GM23248 (cell line): ENCODE measurements around the gene C1QTNF2. TPM values are rescaled to one million over a fixed set of nuclear protein-coding genes. Genes with fewer than 3 reads are reported as not detected.

ENCODE experiments used
- DNase-seq: peaks from one replicate; pipeline ENCODE4 v3.0.0-alpha.2; 2015
- H2AFZ ChIP-seq: fragments of 200-600 bp; sonication (generic); 2 replicates; pipeline ENCODE4 v1.6.1; 2016; ENCODE audit warnings: antibody characterized with exemption
- H3F3A ChIP-seq: fragments of 200-600 bp; sonication (generic); 2 replicates; pipeline ENCODE4 v1.6.1; 2016; ENCODE audit warnings: mild to moderate bottlenecking, antibody characterized with exemption, mixed run types; ENCODE audit not compliant: insufficient read depth
- H3K27ac ChIP-seq: fragments of 200-600 bp; sonication (generic); 2 replicates; pipeline ENCODE4 v1.5.1; 2016; ENCODE audit warnings: mild to moderate bottlenecking
- H3K27me3 ChIP-seq: fragments of 200-600 bp; sonication (generic); replicated peaks from 2 replicates; pipeline ENCODE4 v1.6.1; 2016; ENCODE audit warnings: mild to moderate bottlenecking; ENCODE audit not compliant: insufficient read depth
- H3K36me3 ChIP-seq: fragments of 200-600 bp; sonication (generic); 2 replicates; pipeline ENCODE4 v1.6.1; 2016; ENCODE audit warnings: low read depth, mild to moderate bottlenecking
- H3K4me1 ChIP-seq: fragments of 200-600 bp; sonication (generic); 2 replicates; pipeline ENCODE4 v1.6.1; 2016; ENCODE audit warnings: mild to moderate bottlenecking; ENCODE audit not compliant: insufficient read depth
- H3K4me2 ChIP-seq: fragments of 200-600 bp; sonication (generic); one replicate; pipeline ENCODE4 v1.6.1; 2016; ENCODE audit warnings: mild to moderate bottlenecking; ENCODE audit not compliant: unreplicated experiment
- H3K4me3 ChIP-seq: fragments of 200-600 bp; sonication (generic); 2 replicates; pipeline ENCODE4 v1.5.1; 2016; ENCODE audit warnings: mild to moderate bottlenecking
- H3K79me2 ChIP-seq: fragments of 200-600 bp; sonication (generic); 2 replicates; pipeline ENCODE4 v1.6.1; 2016; ENCODE audit warnings: mild to moderate bottlenecking; ENCODE audit not compliant: insufficient read depth
- H3K9ac ChIP-seq: fragments of 200-600 bp; sonication (generic); 2 replicates; pipeline ENCODE4 v1.6.1; 2016; ENCODE audit warnings: mild to moderate bottlenecking
- H3K9me2 ChIP-seq: fragments of 200-600 bp; sonication (generic); 2 replicates; pipeline ENCODE4 v1.6.1; 2016; ENCODE audit warnings: mixed run types, mild to moderate bottlenecking, moderate library complexity; ENCODE audit not compliant: insufficient read depth
- H3K9me3 ChIP-seq: fragments of 200-600 bp; sonication (generic); one replicate; pipeline ENCODE4 v1.6.1; 2017; ENCODE audit warnings: low read depth
- H4K20me1 ChIP-seq: fragments of 200-600 bp; sonication (generic); 2 replicates; pipeline ENCODE4 v1.6.0; 2016; ENCODE audit not compliant: insufficient read depth
- EZH2 ChIP-seq: fragments of 200-600 bp; sonication (generic); IDR thresholded peaks from 2 replicates; pipeline ENCODE4 v1.6.1; 2018; ENCODE audit warnings: antibody characterized with exemption, mild to moderate bottlenecking; ENCODE audit not compliant: insufficient read depth, poor library complexity, severe bottlenecking
- EZH2phosphoT487 ChIP-seq: fragments of 200-600 bp; sonication (generic); IDR thresholded peaks from 2 replicates; pipeline ENCODE4 v1.6.1; 2018; ENCODE audit warnings: antibody characterized with exemption, moderate library complexity, mild to moderate bottlenecking, low read depth; ENCODE audit not compliant: insufficient read depth
- WGBS, 2 experiments: methylation state at CpG; one replicate each; pipeline ENCODE4 v1.1.6; 2015 to 2017; ENCODE audit warnings: low lambda C conversion rate in 2 of 2, low coverage in 1 of 2; ENCODE audit errors: missing lambda C conversion rate in 2 of 2; 5-methylcytosine and 5-hydroxymethylcytosine counted together
- in situ Hi-C: fragments of 300-500 bp; cut with MboI; formaldehyde crosslinking; loops from 2 replicates; pipeline ENCODE4 v1.15.0; 2020
- polyA plus RNA-seq: library from polyadenylated mRNA; unstranded; fragments of >200 nt; fragmentation: Nextera tagmentation; extraction: Ambion mirVana; gene quantifications from 2 replicates; pipeline ENCODE4 v1.2.1, GENCODE V29; 2016
- total RNA-seq: library from RNA; depleted of rRNA; stranded (reverse); fragments of >200 nt; shearing (Covaris generic); gene quantifications from 2 replicates; pipeline ENCODE4 v1.2.3, GENCODE V29; 2014

C1QTNF2 gene
- total and polyA plus RNA-seq, 2 experiments from 2014 or later, result 0.22 to 0.31 TPM

DNA sequence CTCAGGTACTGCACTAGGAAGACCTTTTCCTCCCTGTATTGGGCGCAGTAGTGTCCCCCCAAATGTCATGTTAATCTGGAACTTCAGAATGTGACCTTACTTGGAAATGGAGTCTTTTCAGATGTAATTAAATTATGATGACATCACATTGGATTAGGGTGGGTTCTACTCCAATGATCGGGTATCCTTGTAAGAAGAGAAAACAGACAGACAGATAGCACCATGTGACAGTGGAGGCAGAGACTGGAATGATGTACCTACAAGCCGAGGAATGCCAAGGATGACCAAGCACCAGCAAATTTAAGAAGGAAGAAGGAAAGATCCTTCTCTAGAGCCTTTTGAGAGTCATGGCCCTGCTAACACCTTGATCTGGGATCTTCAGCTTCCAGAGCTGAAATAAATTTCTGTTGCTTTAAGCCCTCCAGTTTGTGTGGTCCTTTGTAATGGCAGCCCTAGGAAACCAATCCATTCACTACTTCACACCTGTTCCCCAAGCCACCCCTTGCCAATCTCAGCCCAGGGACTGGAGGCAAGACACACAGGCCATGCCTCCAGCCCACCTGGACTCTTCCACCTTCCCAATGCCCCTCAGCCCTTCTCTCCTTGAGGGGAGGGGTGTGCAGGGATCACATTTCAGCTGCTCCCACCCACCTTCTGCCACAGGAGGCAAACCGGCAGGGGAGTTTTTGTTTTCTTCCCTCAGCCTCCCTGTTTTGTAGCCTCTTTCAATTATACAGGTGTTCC is 59.7 kb downstream of the C1QTNF2 start:
- Histone ChIP-seq H3K4me3 (no peak overlapping the region), H3K36me3 (no peaks in the 10 kb centered on the region), H3K4me2 (no peak overlapping the region), H3F3A (no peaks in the 10 kb centered on the region), H3K79me2 (no peaks in the 10 kb centered on the region), H3K27ac (no peak overlapping the region), H3K27me3 (peaks cover 57% of the 10 kb centered on the region), H3K4me1 (no peaks in the 10 kb centered on the region), H3K9ac (no peak overlapping the region), H4K20me1 (no peaks in the 10 kb centered on the region), H3K9me2 (no peaks in the 10 kb centered on the region), H2AFZ (no peak overlapping the region), H3K9me3 (no peaks in the 10 kb centered on the region)
- in situ Hi-C loops, result no loop called here
- TF ChIP-seq EZH2 (no peak), EZH2phosphoT487 (no peak)
- no peak for DNase-seq
- WGBS, 2 experiments, result 89 to 96% methylated on average over 4 of the region's 4 CpGs

DNA sequence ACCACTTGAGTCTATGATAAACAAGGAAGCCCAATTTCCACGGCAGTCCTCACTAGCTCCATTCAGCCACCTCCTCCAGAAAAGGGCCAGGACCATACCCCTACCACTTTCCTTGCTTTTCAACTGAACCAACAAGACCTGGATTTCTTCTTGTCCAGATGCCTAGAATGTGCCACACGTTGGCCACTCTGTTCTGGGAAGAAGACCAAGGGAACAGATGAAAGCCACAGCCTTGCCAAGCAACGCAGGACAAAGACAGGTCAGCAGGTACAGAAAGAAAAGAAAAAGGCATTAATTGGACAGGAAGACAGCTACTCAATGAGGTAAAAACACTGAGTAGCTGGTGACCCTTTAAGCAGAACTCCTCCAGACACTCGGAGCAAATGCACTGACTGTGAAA is 60.3 kb downstream of the C1QTNF2 start:
- Histone ChIP-seq H3F3A (no peaks in the 10 kb centered on the region), H3K4me1 (no peaks in the 10 kb centered on the region), H3K36me3 (no peaks in the 10 kb centered on the region), H3K4me3 (no peak overlapping the region), H4K20me1 (no peaks in the 10 kb centered on the region), H3K79me2 (no peaks in the 10 kb centered on the region), H3K27ac (no peak overlapping the region), H3K9me3 (no peaks in the 10 kb centered on the region), H3K9ac (no peak overlapping the region), H2AFZ (no peak overlapping the region), H3K9me2 (no peaks in the 10 kb centered on the region), H3K4me2 (no peak overlapping the region), H3K27me3 (peaks cover 57% of the 10 kb centered on the region)
- TF ChIP-seq EZH2phosphoT487 (no peak), EZH2 (no peak)
- no peak for DNase-seq
- in situ Hi-C loops, result no loop called here
- 77 to 82% methylated on average over 4 of the region's 4 CpGs for WGBS, 2 experiments

GRCh38 chr5:160306696-160307095 is 63.7 kb downstream of the C1QTNF2 start:
- no peak for DNase-seq
- H2AFZ ChIP-seq, result no peak overlapping the region
- H3K79me2 ChIP-seq, result no peaks in the 10 kb centered on the region
- WGBS, 2 experiments, result 80 to 82% methylated on average over 4 of the region's 4 CpGs
- TF ChIP-seq EZH2phosphoT487 (no peak), EZH2 (no peak)
- no peaks in the 10 kb centered on the region for H3K4me1 ChIP-seq
- in situ Hi-C loops, result no loop called here
- no peak overlapping the region for H3K4me2 ChIP-seq
- H4K20me1 ChIP-seq, result no peaks in the 10 kb centered on the region
- no peaks in the 10 kb centered on the region for H3F3A ChIP-seq
- H3K36me3 ChIP-seq, result no peaks in the 10 kb centered on the region
- no peak overlapping the region for H3K4me3 ChIP-seq
- H3K27me3 ChIP-seq, result peaks cover 28% of the 10 kb centered on the region
- no peaks in the 10 kb centered on the region for H3K9me3 ChIP-seq
- H3K9ac ChIP-seq, result no peak overlapping the region
- no peak overlapping the region for H3K27ac ChIP-seq
- no peaks in the 10 kb centered on the region for H3K9me2 ChIP-seq

DNA sequence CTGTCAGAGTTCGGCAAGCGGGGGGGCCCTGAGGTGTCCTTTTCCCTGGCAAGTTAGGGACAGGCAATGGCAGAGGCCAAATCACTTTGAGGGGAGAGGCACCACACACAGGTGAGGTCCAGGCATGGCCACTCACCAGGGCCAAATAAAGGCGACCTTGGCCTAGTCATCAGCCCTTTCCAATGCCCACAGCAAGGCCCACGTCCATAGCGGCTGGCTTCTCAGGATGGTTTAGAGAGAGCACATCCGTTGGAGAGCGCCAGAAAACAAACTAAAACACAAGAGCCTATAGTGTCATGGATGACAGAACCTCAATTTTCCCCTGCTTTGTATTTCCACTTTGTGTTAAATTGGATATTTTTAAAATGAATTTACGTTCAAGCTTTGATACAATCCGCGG is 65.1 kb downstream of the C1QTNF2 start:
- no peak overlapping the region for H3K9ac ChIP-seq

More for the DNA sequence above, 65.1 kb downstream of the C1QTNF2 start:
- TF ChIP-seq EZH2 (no peak), EZH2phosphoT487 (no peak)
- 87 to 91% methylated on average over 10 of the region's 10 CpGs for WGBS, 2 experiments
- Histone ChIP-seq H3K4me3 (no peak overlapping the region), H3F3A (no peaks in the 10 kb centered on the region), H3K9me3 (no peaks in the 10 kb centered on the region), H2AFZ (no peak overlapping the region), H3K4me1 (no peaks in the 10 kb centered on the region), H3K27ac (no peak overlapping the region), H3K9me2 (no peaks in the 10 kb centered on the region), H3K36me3 (no peaks in the 10 kb centered on the region), H3K27me3 (peaks cover 14% of the 10 kb centered on the region), H3K79me2 (no peaks in the 10 kb centered on the region), H4K20me1 (no peaks in the 10 kb centered on the region), H3K4me2 (no peak overlapping the region)
- no peak for DNase-seq
- in situ Hi-C loops, result no loop called here
